ENCODE measurements around the gene B3GLCT.

Gene B3GLCT

DNA sequence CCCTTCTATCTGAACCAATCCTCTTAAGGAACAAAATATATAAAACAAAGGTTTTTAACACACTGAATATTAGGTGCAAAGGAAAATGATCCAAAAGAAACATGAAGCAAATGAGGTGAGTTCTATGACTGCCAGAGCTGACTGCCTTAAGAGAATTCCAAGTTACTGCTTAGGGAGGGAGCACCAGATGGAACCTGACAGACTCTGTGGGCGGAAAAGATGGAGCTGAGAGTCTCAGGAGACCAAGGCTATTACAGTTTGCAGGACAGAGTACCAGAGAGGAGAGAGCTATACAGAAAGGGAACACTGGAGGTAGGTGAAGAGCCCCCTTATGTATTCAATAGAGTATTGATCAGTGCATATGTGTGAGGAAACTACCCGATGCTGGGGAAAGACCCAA is 87.2 kb downstream of the B3GLCT start:
- Histone ChIP-seq H3K4me1 (ENCODE audit: control insufficient read depth in 1 of 2, insufficient read depth in 2 of 2, low read length in 2 of 2) (no peaks in the 10 kb centered on the region), H3K27me3 (ENCODE audit: low read depth, low read length) (no peaks in the 10 kb centered on the region), H3K9me3 (ENCODE audit: control insufficient read depth in 1 of 2, low read length in 2 of 2) (peaks cover 0 to 12% of the 10 kb centered on the region in 2 donors), H3K4me3 (ENCODE audit: low read depth in 1 of 2, low read length in 2 of 2) (no peak overlapping the region), H3K27ac (ENCODE audit: low read length) (no peak overlapping the region), H3K36me3 (ENCODE audit: control insufficient read depth in 1 of 2, insufficient read depth in 2 of 2, low read length in 2 of 2) (peaks cover 16 to 31% of the 10 kb centered on the region in 2 donors)

DNA sequence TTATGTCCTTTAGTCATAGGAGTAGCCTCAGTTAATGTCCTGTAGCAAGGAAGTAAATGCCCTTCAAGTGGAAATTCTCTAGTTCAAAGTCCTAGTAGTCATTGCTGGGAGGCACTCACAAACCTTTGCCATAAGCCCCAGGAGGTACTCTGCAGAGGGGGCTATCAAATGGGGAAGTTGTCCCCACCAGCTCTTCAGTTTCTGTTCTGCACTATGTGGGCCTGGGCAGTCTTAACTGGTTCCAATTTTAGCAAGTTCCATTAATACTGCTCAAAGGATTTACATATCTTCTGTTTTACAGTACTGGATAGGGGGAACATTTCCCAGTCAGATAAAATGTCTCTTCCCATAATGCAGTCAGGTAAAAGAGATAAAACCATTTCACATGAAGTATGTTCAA is 101.3 kb downstream of the B3GLCT start:
- Histone ChIP-seq H3K36me3 (ENCODE audit: control insufficient read depth in 1 of 2, insufficient read depth in 2 of 2, low read length in 2 of 2) (peaks cover 0 to 25% of the 10 kb centered on the region in 2 donors), H3K27ac (ENCODE audit: low read length) (no peak overlapping the region), H3K4me3 (ENCODE audit: low read depth in 1 of 2, low read length in 2 of 2) (no peak overlapping the region), H3K4me1 (ENCODE audit: control insufficient read depth in 1 of 2, insufficient read depth in 2 of 2, low read length in 2 of 2) (no peaks in the 10 kb centered on the region), H3K27me3 (ENCODE audit: low read depth, low read length) (no peaks in the 10 kb centered on the region), H3K9me3 (ENCODE audit: control insufficient read depth in 1 of 2, low read length in 2 of 2) (no peaks in the 10 kb centered on the region)

DNA sequence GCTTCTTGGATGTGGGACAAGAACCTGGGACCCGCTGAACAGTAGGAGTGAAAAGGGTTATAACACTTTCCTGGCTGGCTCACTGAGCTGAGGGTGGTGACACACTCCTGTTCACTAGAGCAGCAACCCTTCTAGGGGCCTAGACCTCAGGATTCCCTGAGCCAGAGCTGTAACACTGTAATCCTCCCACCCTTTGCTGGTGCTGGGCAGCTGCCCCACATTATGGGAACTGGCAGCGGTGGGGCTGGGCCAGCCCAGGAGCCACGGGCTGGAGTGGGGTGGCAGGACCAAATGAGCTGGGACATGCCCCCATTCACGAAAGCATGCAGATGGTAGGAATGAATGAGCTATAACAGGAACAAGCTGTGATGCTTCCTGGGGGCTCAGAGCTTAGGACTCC is 110.6 kb downstream of the B3GLCT start:
- no peaks in the 10 kb centered on the region for H3K27me3 ChIP-seq (ENCODE audit: low read depth, low read length)
- no peak overlapping the region for H3K27ac ChIP-seq (ENCODE audit: low read length)
- H3K9me3 ChIP-seq (ENCODE audit: control insufficient read depth in 1 of 2, low read length in 2 of 2), result peaks cover 0 to 50% of the 10 kb centered on the region in 2 donors
- peaks cover 0 to 23% of the 10 kb centered on the region in 2 donors for H3K36me3 ChIP-seq (ENCODE audit: control insufficient read depth in 1 of 2, insufficient read depth in 2 of 2, low read length in 2 of 2)
- no peak overlapping the region for H3K4me3 ChIP-seq (ENCODE audit: low read depth in 1 of 2, low read length in 2 of 2)
- H3K4me1 ChIP-seq (ENCODE audit: control insufficient read depth in 1 of 2, insufficient read depth in 2 of 2, low read length in 2 of 2), result no peaks in the 10 kb centered on the region

DNA sequence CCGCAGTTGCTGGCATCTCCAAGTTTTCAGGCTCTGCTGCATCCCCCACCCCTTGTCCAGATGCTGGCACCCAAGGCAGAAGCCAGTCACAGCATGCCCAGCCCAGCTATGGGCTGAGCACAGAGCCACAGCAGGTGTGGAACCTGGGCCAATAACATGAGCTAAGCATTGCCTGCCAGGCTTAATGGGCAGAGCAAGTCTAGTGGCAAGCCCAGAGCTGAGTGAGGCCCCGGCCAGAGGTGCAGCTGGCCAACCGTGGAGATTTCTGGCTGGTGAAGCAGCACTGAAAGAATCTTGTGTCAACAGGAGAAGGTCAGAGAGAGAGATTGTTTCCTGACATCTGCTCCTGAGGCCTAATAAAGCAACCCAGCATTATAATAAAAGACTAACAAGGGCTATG is 111.0 kb downstream of the B3GLCT start:
- Histone ChIP-seq H3K36me3 (ENCODE audit: control insufficient read depth in 1 of 2, insufficient read depth in 2 of 2, low read length in 2 of 2) (peaks cover 0 to 23% of the 10 kb centered on the region in 2 donors), H3K27ac (ENCODE audit: low read length) (no peak overlapping the region), H3K27me3 (ENCODE audit: low read depth, low read length) (no peaks in the 10 kb centered on the region), H3K4me3 (ENCODE audit: low read depth in 1 of 2, low read length in 2 of 2) (no peak overlapping the region), H3K9me3 (ENCODE audit: control insufficient read depth in 1 of 2, low read length in 2 of 2) (peaks cover 0 to 54% of the 10 kb centered on the region in 2 donors), H3K4me1 (ENCODE audit: control insufficient read depth in 1 of 2, insufficient read depth in 2 of 2, low read length in 2 of 2) (no peaks in the 10 kb centered on the region)

DNA sequence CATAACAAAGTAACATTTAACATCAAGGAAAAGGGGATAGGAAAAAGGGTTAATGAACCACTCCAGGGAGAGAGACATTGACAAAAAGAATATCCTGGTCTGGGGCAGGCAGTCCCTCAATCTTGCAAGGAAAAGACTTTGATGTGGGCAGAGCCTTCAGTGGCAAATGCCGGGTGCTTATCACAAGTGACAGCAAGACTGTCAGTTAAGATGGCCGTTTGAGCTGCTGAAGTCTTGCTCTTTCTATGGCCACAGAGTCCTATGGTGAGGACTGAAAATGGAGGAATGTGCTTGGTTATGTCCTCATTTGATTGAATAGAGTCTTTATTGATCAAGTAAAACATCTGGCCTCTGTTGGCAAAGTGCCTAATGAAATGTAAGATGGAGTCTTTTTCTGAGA is 112.1 kb downstream of the B3GLCT start:
- Histone ChIP-seq H3K4me1 (ENCODE audit: control insufficient read depth in 1 of 2, insufficient read depth in 2 of 2, low read length in 2 of 2) (no peaks in the 10 kb centered on the region), H3K27ac (ENCODE audit: low read length) (no peak overlapping the region), H3K9me3 (ENCODE audit: control insufficient read depth in 1 of 2, low read length in 2 of 2) (peaks cover 0 to 57% of the 10 kb centered on the region in 2 donors), H3K4me3 (ENCODE audit: low read depth in 1 of 2, low read length in 2 of 2) (no peak overlapping the region), H3K27me3 (ENCODE audit: low read depth, low read length) (no peaks in the 10 kb centered on the region), H3K36me3 (ENCODE audit: control insufficient read depth in 1 of 2, insufficient read depth in 2 of 2, low read length in 2 of 2) (peaks cover 0 to 26% of the 10 kb centered on the region in 2 donors)

DNA sequence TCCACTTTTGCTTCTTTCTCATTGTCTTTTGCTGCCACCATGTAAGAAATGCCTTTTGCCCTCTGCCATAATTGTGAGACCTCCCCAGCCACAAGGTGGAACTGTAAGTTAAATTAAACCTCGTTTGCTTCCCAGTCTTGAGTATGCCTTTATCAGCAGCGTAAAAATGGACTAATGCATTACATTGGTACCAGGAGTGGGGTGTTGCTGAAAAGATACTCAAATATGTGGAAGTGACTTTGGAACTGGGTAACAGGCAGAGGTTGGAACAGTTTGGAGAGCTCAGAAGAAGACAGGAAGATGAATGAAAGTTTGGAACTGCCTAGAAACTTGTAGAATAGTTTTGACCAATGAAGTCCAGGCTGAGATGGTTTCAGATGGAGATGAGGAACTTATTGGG is 115.2 kb downstream of the B3GLCT start:
- peaks cover 4 to 54% of the 10 kb centered on the region in 2 donors for H3K36me3 ChIP-seq (ENCODE audit: control insufficient read depth in 1 of 2, insufficient read depth in 2 of 2, low read length in 2 of 2)

DNA sequence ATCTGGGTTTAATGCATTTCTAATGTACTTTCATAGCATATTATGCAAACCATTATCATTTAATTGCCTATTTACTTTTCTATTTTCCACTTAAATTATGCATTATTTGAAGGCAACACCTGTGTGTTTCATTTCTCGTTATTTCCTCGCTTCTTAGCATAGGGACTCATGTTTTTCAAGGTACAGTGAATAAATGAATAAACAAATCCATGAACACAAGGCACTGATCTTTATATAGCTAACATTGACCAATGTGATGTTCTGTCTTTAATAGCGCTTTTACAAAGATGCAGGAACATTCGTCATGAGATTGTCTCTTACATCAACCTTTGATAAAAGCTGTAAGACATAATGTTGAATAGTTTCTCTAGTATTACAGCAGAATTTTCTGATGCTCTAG is 121.2 kb downstream of the B3GLCT start:
- no peaks in the 10 kb centered on the region for H3K27me3 ChIP-seq (ENCODE audit: low read depth, low read length)

More for the DNA sequence above, 115.2 kb downstream of the B3GLCT start:
- Histone ChIP-seq H3K9me3 (ENCODE audit: control insufficient read depth in 1 of 2, low read length in 2 of 2) (peaks cover 0 to 54% of the 10 kb centered on the region in 2 donors), H3K4me3 (ENCODE audit: low read depth in 1 of 2, low read length in 2 of 2) (no peak overlapping the region), H3K27ac (ENCODE audit: low read length) (no peak overlapping the region), H3K4me1 (ENCODE audit: control insufficient read depth in 1 of 2, insufficient read depth in 2 of 2, low read length in 2 of 2) (no peaks in the 10 kb centered on the region), H3K27me3 (ENCODE audit: low read depth, low read length) (no peaks in the 10 kb centered on the region)

DNA sequence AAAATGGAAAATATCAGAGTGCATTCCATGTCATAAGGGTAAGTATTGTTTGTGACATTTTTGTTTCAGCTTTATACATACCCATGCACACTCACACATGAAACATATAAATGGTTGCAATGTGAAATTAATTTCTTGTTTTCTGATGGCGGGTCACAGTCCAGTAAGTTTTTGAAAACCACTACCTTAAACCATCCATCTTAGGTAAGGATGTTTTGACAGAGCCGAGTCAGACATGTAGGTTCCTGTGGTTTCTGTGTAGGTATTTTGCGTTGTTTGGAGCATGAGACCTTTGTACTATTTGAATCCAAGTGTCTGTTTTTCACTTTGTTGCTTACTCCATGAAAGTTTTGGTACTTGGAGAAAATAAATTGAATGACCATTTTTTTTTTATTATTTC is 121.7 kb downstream of the B3GLCT start:
- Histone ChIP-seq H3K9me3 (ENCODE audit: control insufficient read depth in 1 of 2, low read length in 2 of 2) (peaks cover 0 to 4% of the 10 kb centered on the region in 2 donors), H3K4me1 (ENCODE audit: control insufficient read depth in 1 of 2, insufficient read depth in 2 of 2, low read length in 2 of 2) (no peaks in the 10 kb centered on the region), H3K36me3 (ENCODE audit: control insufficient read depth in 1 of 2, insufficient read depth in 2 of 2, low read length in 2 of 2) (peaks cover 7 to 31% of the 10 kb centered on the region in 2 donors), H3K27ac (ENCODE audit: low read length) (no peak overlapping the region), H3K4me3 (ENCODE audit: low read depth in 1 of 2, low read length in 2 of 2) (no peak overlapping the region), H3K27me3 (ENCODE audit: low read depth, low read length) (no peaks in the 10 kb centered on the region)

More for the DNA sequence above, 121.2 kb downstream of the B3GLCT start:
- Histone ChIP-seq H3K4me3 (ENCODE audit: low read depth in 1 of 2, low read length in 2 of 2) (no peak overlapping the region), H3K36me3 (ENCODE audit: control insufficient read depth in 1 of 2, insufficient read depth in 2 of 2, low read length in 2 of 2) (peaks cover 7 to 31% of the 10 kb centered on the region in 2 donors), H3K27ac (ENCODE audit: low read length) (no peak overlapping the region), H3K9me3 (ENCODE audit: control insufficient read depth in 1 of 2, low read length in 2 of 2) (peaks cover 0 to 6% of the 10 kb centered on the region in 2 donors), H3K4me1 (ENCODE audit: control insufficient read depth in 1 of 2, insufficient read depth in 2 of 2, low read length in 2 of 2) (no peaks in the 10 kb centered on the region)

DNA sequence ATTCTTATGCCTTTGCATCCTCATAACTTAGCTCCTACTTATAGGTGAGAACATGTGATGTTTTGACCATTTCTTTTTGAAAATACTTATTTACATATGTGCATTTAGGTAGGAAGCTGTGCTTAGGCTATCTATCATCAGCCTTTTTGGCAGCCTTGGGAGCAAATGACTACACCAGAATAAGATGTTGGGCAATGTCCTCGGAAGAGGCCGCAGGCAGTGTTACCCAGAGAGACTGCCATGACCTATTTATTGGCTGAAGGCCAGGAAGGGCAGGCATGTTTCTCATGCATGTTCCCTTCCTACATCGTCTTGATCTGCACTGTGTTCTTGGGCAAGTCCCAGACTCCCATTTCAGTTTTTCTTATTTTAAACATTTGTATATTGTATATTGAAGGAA is 122.3 kb downstream of the B3GLCT start:
- peaks cover 7 to 27% of the 10 kb centered on the region in 2 donors for H3K36me3 ChIP-seq (ENCODE audit: control insufficient read depth in 1 of 2, insufficient read depth in 2 of 2, low read length in 2 of 2)
- no peaks in the 10 kb centered on the region for H3K4me1 ChIP-seq (ENCODE audit: control insufficient read depth in 1 of 2, insufficient read depth in 2 of 2, low read length in 2 of 2)
- H3K9me3 ChIP-seq (ENCODE audit: control insufficient read depth in 1 of 2, low read length in 2 of 2), result peaks cover 0 to 4% of the 10 kb centered on the region in 2 donors
- H3K27me3 ChIP-seq (ENCODE audit: low read depth, low read length), result no peaks in the 10 kb centered on the region
- H3K27ac ChIP-seq (ENCODE audit: low read length), result no peak overlapping the region
- H3K4me3 ChIP-seq (ENCODE audit: low read depth in 1 of 2, low read length in 2 of 2), result no peak overlapping the region

DNA sequence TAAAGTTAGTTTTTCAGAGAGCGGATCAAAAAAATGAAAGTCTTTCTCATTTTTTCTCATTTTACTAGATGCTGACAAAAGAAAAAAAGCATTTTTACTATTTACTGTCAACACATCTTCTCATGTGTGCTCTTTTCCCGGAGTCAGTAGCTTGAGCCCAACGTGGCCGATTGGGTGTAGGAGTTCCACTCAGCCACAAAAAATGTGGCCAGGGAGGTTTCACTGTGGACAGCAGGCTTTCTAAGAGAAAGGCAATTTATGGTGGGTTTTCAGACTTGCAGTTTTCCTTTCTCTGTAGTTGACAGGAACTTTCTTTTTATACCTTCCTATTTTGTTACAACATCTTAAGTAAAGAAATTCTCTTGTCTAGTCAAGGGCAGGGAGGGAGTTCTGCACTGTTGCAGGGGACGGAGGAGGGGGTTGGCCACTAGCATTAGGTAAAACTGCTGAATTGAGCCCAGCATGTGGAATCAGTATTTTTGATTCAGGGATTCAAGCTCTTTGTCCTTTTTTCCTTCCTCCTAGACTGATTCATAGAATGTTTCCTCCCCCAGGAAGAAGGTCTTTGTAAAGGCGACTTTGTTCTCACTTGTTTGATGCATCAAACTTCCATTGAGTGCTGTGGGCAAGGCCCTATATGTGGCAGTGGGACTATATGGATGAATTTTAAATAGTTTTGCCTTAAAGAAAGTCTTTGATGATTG is 123.1 kb downstream of the B3GLCT start:
- H3K27me3 ChIP-seq (ENCODE audit: low read depth, low read length), result no peaks in the 10 kb centered on the region
- H3K4me3 ChIP-seq (ENCODE audit: low read depth in 1 of 2, low read length in 2 of 2), result no peak overlapping the region
- no peak overlapping the region for H3K27ac ChIP-seq (ENCODE audit: low read length)
- peaks cover 7 to 21% of the 10 kb centered on the region in 2 donors for H3K36me3 ChIP-seq (ENCODE audit: control insufficient read depth in 1 of 2, insufficient read depth in 2 of 2, low read length in 2 of 2)
- H3K9me3 ChIP-seq (ENCODE audit: control insufficient read depth in 1 of 2, low read length in 2 of 2), result peaks cover 0 to 4% of the 10 kb centered on the region in 2 donors
- no peaks in the 10 kb centered on the region for H3K4me1 ChIP-seq (ENCODE audit: control insufficient read depth in 1 of 2, insufficient read depth in 2 of 2, low read length in 2 of 2)

DNA sequence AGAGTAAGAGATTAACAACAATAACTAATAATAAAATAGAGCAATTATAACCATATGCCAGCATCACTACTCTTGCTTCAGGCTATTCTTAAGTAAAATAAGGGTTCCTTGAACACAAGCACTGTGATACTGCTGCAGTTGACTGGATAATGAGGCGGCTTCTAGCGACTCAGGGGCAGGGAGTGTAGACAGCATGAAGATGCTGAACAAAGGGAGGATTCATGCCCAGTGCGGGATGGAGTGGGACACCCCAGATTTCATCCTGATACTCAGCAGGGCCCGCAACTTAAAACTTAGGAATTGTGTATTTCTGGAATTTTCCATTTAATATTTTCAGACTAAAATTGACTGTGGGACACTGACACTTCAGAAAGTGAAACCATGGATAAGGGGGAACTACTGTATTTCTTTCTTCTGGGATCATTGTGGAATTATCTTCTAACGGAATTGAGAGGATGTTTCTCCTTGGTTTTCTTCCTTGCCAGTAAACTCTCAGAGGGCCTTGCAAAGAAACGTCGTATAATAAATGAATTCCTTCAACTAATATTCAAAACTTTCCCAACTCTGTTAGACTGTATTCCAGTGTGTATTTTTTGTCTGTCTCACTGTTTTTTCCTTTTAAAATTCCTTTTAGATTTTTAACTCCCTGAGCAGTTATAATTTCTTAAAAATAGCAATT is 127.5 kb downstream of the B3GLCT start:
- Histone ChIP-seq H3K4me3 (ENCODE audit: low read depth in 1 of 2, low read length in 2 of 2) (no peak overlapping the region), H3K9me3 (ENCODE audit: control insufficient read depth in 1 of 2, low read length in 2 of 2) (no peaks in the 10 kb centered on the region), H3K4me1 (ENCODE audit: control insufficient read depth in 1 of 2, insufficient read depth in 2 of 2, low read length in 2 of 2) (no peaks in the 10 kb centered on the region), H3K27ac (ENCODE audit: low read length) (no peak overlapping the region), H3K27me3 (ENCODE audit: low read depth, low read length) (no peaks in the 10 kb centered on the region), H3K36me3 (ENCODE audit: control insufficient read depth in 1 of 2, insufficient read depth in 2 of 2, low read length in 2 of 2) (peaks cover 0 to 3% of the 10 kb centered on the region in 2 donors)
